ENCODE data around the gene CASK.

GRCh38 chrX:41664375-41664901, 258.9 kb downstream of the CASK start:
- TF ChIP-seq POLR2A (IDR thresholded peaks at IDR 0.05; ENCODE audit: low read depth, low read length): no peak
- no peak for TF ChIP-seq POLR2AphosphoS5 (IDR thresholded peaks at IDR 0.05; ENCODE audit: low read depth, low read length)
